HG03139 (cell line): ENCODE data around the gene GLP2R.

Experiments
- ATAC-seq: cut with Tn5 transposase; IDR thresholded peaks from one replicate; pipeline ENCODE4 v1.9.1; 2021; ENCODE audit not compliant: unreplicated experiment

GLP2R gene

GRCh38 chr17:9811537-9811936, 14.2 kb upstream of the GLP2R start:
- ATAC-seq, result no peak

- ATAC-seq, result no peak
These were observed 12.6 kb upstream of the GLP2R start for GRCh38 chr17:9813166-9813565.

- no peak for ATAC-seq
These were observed 11.3 kb upstream of the GLP2R start for GRCh38 chr17:9814337-9814945.

- no peak for ATAC-seq
These were observed 9.3 kb upstream of the GLP2R start for GRCh38 chr17:9816472-9816871.

GRCh38 chr17:9817086-9817485, 8.6 kb upstream of the GLP2R start:
- no peak for ATAC-seq

GRCh38 chr17:9818760-9819159, 7.0 kb upstream of the GLP2R start:
- ATAC-seq, result no peak

GRCh38 chr17:9820448-9820847, 5.3 kb upstream of the GLP2R start:
- no peak for ATAC-seq

- ATAC-seq, result no peak
These were observed 3.8 kb upstream of the GLP2R start, which contains the start of gene GSG1L2 for GRCh38 chr17:9821921-9822320. TSS of gene GSG1L2 (minus strand) at chr17:9822079. CDS start at chr17:9822071, 8 bp downstream.

- no peak for ATAC-seq
These were observed 1.6 kb upstream of the GLP2R start for GRCh38 chr17:9824094-9824493.

- ATAC-seq, result no peak
These were observed 856 bp upstream of the GLP2R start for GRCh38 chr17:9824797-9825338.

- no peak for ATAC-seq
These were observed 2.9 kb downstream of the GLP2R start for GRCh38 chr17:9828296-9829295.

GRCh38 chr17:9829343-9829742, 3.6 kb downstream of the GLP2R start:
- ATAC-seq, result no peak

- no peak for ATAC-seq
These were observed 5.0 kb downstream of the GLP2R start for GRCh38 chr17:9830711-9831110.

GRCh38 chr17:9833922-9834321, 8.2 kb downstream of the GLP2R start:
- ATAC-seq, result no peak

- ATAC-seq, result no peak
These were observed 12.1 kb downstream of the GLP2R start for GRCh38 chr17:9837551-9838471.

- no peak for ATAC-seq
These were observed 13.7 kb downstream of the GLP2R start for GRCh38 chr17:9839433-9839832.

- ATAC-seq, result no peak
These were observed 16.5 kb downstream of the GLP2R start for GRCh38 chr17:9842057-9842758.

GRCh38 chr17:9843152-9844010, 17.7 kb downstream of the GLP2R start:
- ATAC-seq, result no peak

GRCh38 chr17:9844153-9844552, 18.4 kb downstream of the GLP2R start:
- ATAC-seq, result no peak
